Activated CD8-positive, alpha-beta memory T cell treated with anti-CD3 and anti-CD28 coated beads, Interleukin-2, amount 50 U/mL, for 24 hours (primary cell): ENCODE measurements around the gene RIPOR3.
"Not testable (repeated sequence)": the region's sequence is repeated elsewhere in the genome, so short reads cannot be mapped to it uniquely, and the experiment has no call there.

Source experiments
- DNase-seq: peaks from one replicate; pipeline ENCODE4 v3.0.0-alpha.2; 2020; ENCODE audit errors: extremely low read depth

RIPOR3 gene

GRCh38 chr20:50680105-50680960 is 11.0 kb downstream of the RIPOR3 start:
- no peak for DNase-seq

GRCh38 chr20:50679753-50680104 is 11.6 kb downstream of the RIPOR3 start:
- no peak for DNase-seq

GRCh38 chr20:50678169-50678898 is 13.0 kb downstream of the RIPOR3 start:
- no peak for DNase-seq

GRCh38 chr20:50676858-50677257 is 14.5 kb downstream of the RIPOR3 start:
- DNase-seq: no peak

- DNase-seq: not testable (repeated sequence)
Observed at GRCh38 chr20:50676377-50676731, 15.0 kb downstream of the RIPOR3 start.

- DNase-seq: no peak
Observed at GRCh38 chr20:50675671-50676376, 15.5 kb downstream of the RIPOR3 start.

- no peak for DNase-seq
Observed at GRCh38 chr20:50674138-50674825, 17.1 kb downstream of the RIPOR3 start.

- no peak for DNase-seq
Observed at GRCh38 chr20:50673466-50674137, 17.7 kb downstream of the RIPOR3 start.

GRCh38 chr20:50673146-50673465 is 18.2 kb downstream of the RIPOR3 start:
- DNase-seq: no peak

- no peak for DNase-seq
Observed at GRCh38 chr20:50672400-50673145, 18.8 kb downstream of the RIPOR3 start.

GRCh38 chr20:50671626-50672025 is 19.7 kb downstream of the RIPOR3 start:
- no peak for DNase-seq

GRCh38 chr20:50671010-50671409 is 20.3 kb downstream of the RIPOR3 start:
- DNase-seq: not testable (repeated sequence)

GRCh38 chr20:50670126-50670862 is 21.0 kb downstream of the RIPOR3 start:
- no peak for DNase-seq

- no peak for DNase-seq
Observed at GRCh38 chr20:50668798-50669197, 22.5 kb downstream of the RIPOR3 start.

GRCh38 chr20:50668326-50668725 is 23.0 kb downstream of the RIPOR3 start:
- no peak for DNase-seq

GRCh38 chr20:50666709-50667298 is 24.5 kb downstream of the RIPOR3 start:
- DNase-seq: no peak

- DNase-seq: no peak
Observed at GRCh38 chr20:50664254-50664653, 27.1 kb downstream of the RIPOR3 start.

- DNase-seq: no peak
Observed at GRCh38 chr20:50663095-50663821, 28.1 kb downstream of the RIPOR3 start.
